H1 (cell line): ENCODE results near the gene SELENOI. TPM values are rescaled to one million over a fixed set of nuclear protein-coding genes. Genes with fewer than 3 reads are reported as not detected.

Source experiments
- CTCF ChIA-PET: fragments of 300-600 bp; sonication (Branson Sonifier 250); formaldehyde crosslinking; loops from one replicate; lab custom pipeline; 2021; ENCODE audit not compliant: partially characterized antibody; lab: Charles Lee
- POLR2A ChIA-PET: fragments of 300-600 bp; sonication (Branson Sonifier 250); formaldehyde crosslinking; loops from one replicate; lab custom pipeline; 2021; ENCODE audit warnings: inconsistent platforms; ENCODE audit not compliant: partially characterized antibody; lab: Charles Lee
- DNase-seq, 2 experiments: peaks; one replicate each; pipeline versions ENCODE4 v3.0.0 to v3.0.0-alpha.2; 2010 to 2022; ENCODE audit warnings: low spot score in 2 of 2, low read depth in 1 of 2, mixed read lengths in 1 of 2
- FAIRE-seq: peaks from 2 replicates; lab custom pipeline; 2011; peaks lifted over from hg19 to GRCh38; lab: Jason Lieb, UNC
- H2AFZ ChIP-seq: 2 replicates; pipeline ENCODE4 v1.8.1; 2012; ENCODE audit warnings: low read length, inconsistent platforms
- H2AK5ac ChIP-seq: 2 replicates; pipeline ENCODE4 v1.6.1; 2013; ENCODE audit warnings: low read depth, low read length
- H2BK120ac ChIP-seq: replicated peaks from 2 replicates; pipeline ENCODE3; 2013; ENCODE audit warnings: low read depth, low read length, inconsistent platforms
- H2BK12ac ChIP-seq: 2 replicates; pipeline ENCODE4 v1.6.1; 2013; ENCODE audit warnings: low read depth, low read length
- H2BK15ac ChIP-seq: 2 replicates; pipeline ENCODE4 v1.6.1; 2013; ENCODE audit warnings: low read length
- H2BK20ac ChIP-seq: 2 replicates; pipeline ENCODE4 v1.6.1; 2013; ENCODE audit warnings: low read length
- H2BK5ac ChIP-seq: 2 replicates; pipeline ENCODE4 v1.6.1; 2013; ENCODE audit warnings: low read depth, low read length
- H3K14ac ChIP-seq: 2 replicates; pipeline ENCODE4 v1.6.1; 2013; ENCODE audit warnings: inconsistent platforms; ENCODE audit not compliant: insufficient read length
- H3K18ac ChIP-seq: 2 replicates; pipeline ENCODE4 v1.6.1; 2013; ENCODE audit warnings: low read length; ENCODE audit errors: extremely low read depth
- H3K23ac ChIP-seq: 2 replicates; pipeline ENCODE4 v1.6.1; 2013; ENCODE audit warnings: inconsistent platforms; ENCODE audit not compliant: insufficient read length
- H3K23me2 ChIP-seq: 2 replicates; pipeline ENCODE4 v1.6.1; 2013; ENCODE audit warnings: low read depth, low read length
- H3K27ac ChIP-seq: 2 replicates; pipeline ENCODE4 v1.6.1; 2011; ENCODE audit warnings: low read depth, low read length, inconsistent platforms
- H3K27me3 ChIP-seq, 4 experiments: replicated peaks in 1 of 4; 1 replicate in 1 of 4; 2 replicates in 3 of 4; pipeline versions ENCODE4 v1.6.1 to v1.8.1; 2011 to 2013; ENCODE audit warnings: low read length in 3 of 4, mild to moderate bottlenecking in 3 of 4, inconsistent platforms in 2 of 4, mixed read lengths in 2 of 4, moderate library complexity in 1 of 4; ENCODE audit not compliant: control insufficient read depth in 3 of 4, insufficient read depth in 3 of 4; ENCODE audit errors: extremely low read depth in 1 of 4
- H3K36me3 ChIP-seq, 4 experiments: 2 replicates each; pipeline versions ENCODE4 v1.6.1 to v1.8.1; 2011 to 2013; ENCODE audit warnings: mild to moderate bottlenecking in 4 of 4, low read length in 3 of 4, moderate library complexity in 2 of 4, control low read depth in 1 of 4, inconsistent platforms in 1 of 4; ENCODE audit not compliant: insufficient read depth in 4 of 4, control insufficient read depth in 2 of 4
- H3K4ac ChIP-seq: replicated peaks from 2 replicates; pipeline ENCODE3; 2013; ENCODE audit warnings: low read length, low read depth, mixed read lengths, inconsistent platforms; ENCODE audit not compliant: insufficient read length
- H3K4me1 ChIP-seq, 4 experiments: replicated peaks in 1 of 4; 1 replicate in 1 of 4; 2 replicates in 3 of 4; pipeline versions ENCODE4 v1.6.1 to v1.8.1; 2011 to 2013; ENCODE audit warnings: low read length in 3 of 4, inconsistent platforms in 2 of 4, mixed read lengths in 1 of 4; ENCODE audit not compliant: insufficient read depth in 4 of 4, control insufficient read depth in 3 of 4
- H3K4me2 ChIP-seq, 2 experiments: 2 replicates each; pipeline versions ENCODE4 v1.6.1 to v1.8.1; 2011 to 2013; ENCODE audit warnings: low read depth in 2 of 2, low read length in 2 of 2, control low read depth in 1 of 2, inconsistent platforms in 1 of 2, mild to moderate bottlenecking in 1 of 2; ENCODE audit not compliant: insufficient read depth in 1 of 2
- H3K4me3 ChIP-seq, 4 experiments: fragments of 200-600, 300-600 bp in 1 of 4; sonication (generic), shearing (Covaris generic), sonication (Bioruptor Twin) in 1 of 4; 2 replicates each; pipeline versions ENCODE4 v1.5.1 to v1.8.1; 2011 to 2016; ENCODE audit warnings: low read length in 4 of 4, low read depth in 3 of 4, control low read depth in 2 of 4, inconsistent platforms in 2 of 4, mild to moderate bottlenecking in 2 of 4, mixed read lengths in 1 of 4, moderate library complexity in 1 of 4; ENCODE audit not compliant: insufficient read depth in 2 of 4; ENCODE audit errors: extremely low read depth in 1 of 4
- H3K56ac ChIP-seq: replicated peaks from 2 replicates; pipeline ENCODE3; 2013; ENCODE audit warnings: low read depth, mild to moderate bottlenecking, mixed read lengths, low read length, inconsistent platforms; ENCODE audit not compliant: insufficient read length
- H3K79me1 ChIP-seq: 2 replicates; pipeline ENCODE4 v1.6.1; 2013; ENCODE audit warnings: low read depth, low read length, control low read depth
- H3K79me2 ChIP-seq, 2 experiments: 2 replicates each; pipeline versions ENCODE4 v1.6.1 to v1.8.1; 2012 to 2013; ENCODE audit warnings: low read length in 2 of 2, mild to moderate bottlenecking in 2 of 2, inconsistent platforms in 1 of 2; ENCODE audit not compliant: insufficient read depth in 2 of 2, control insufficient read depth in 1 of 2
- H3K9ac ChIP-seq, 4 experiments: replicated peaks in 1 of 4; 1 replicate in 1 of 4; 2 replicates in 3 of 4; pipeline versions ENCODE4 v1.6.1 to v1.8.1; 2011 to 2013; ENCODE audit warnings: low read depth in 3 of 4, low read length in 3 of 4, control low read depth in 2 of 4, mild to moderate bottlenecking in 2 of 4, moderate library complexity in 2 of 4, inconsistent platforms in 1 of 4; ENCODE audit errors: extremely low read depth in 1 of 4
- H3K9me3 ChIP-seq, 2 experiments: 2 replicates each; pipeline versions ENCODE4 v1.6.1 to v1.8.1; 2012 to 2013; ENCODE audit warnings: mild to moderate bottlenecking in 2 of 2, moderate library complexity in 2 of 2, control low read depth in 1 of 2, inconsistent platforms in 1 of 2, low read depth in 1 of 2, low read length in 1 of 2, mixed read lengths in 1 of 2; ENCODE audit not compliant: insufficient read depth in 2 of 2
- H4K20me1 ChIP-seq, 2 experiments: replicated peaks in 1 of 2; 2 replicates each; pipeline versions ENCODE3 to v1.8.1; 2011 to 2013; ENCODE audit warnings: inconsistent platforms in 2 of 2, low read length in 2 of 2, mild to moderate bottlenecking in 1 of 2; ENCODE audit not compliant: insufficient read depth in 2 of 2, control insufficient read depth in 1 of 2
- H4K5ac ChIP-seq: 2 replicates; pipeline ENCODE4 v1.6.1; 2013; ENCODE audit warnings: low read length, low read depth, mixed read lengths, inconsistent platforms; ENCODE audit not compliant: insufficient read length
- H4K8ac ChIP-seq: 2 replicates; pipeline ENCODE4 v1.8.0; 2013; ENCODE audit warnings: mild to moderate bottlenecking, moderate library complexity, low read length, inconsistent platforms; ENCODE audit not compliant: insufficient read depth; ENCODE audit errors: extremely low read depth
- H4K91ac ChIP-seq: replicated peaks from 2 replicates; pipeline ENCODE3; 2013; ENCODE audit warnings: low read length, mixed read lengths, inconsistent platforms; ENCODE audit not compliant: insufficient read length
- ASH2L ChIP-seq: fragments of 200-600, 300-600 bp; sonication (generic); IDR thresholded peaks from one replicate; pipeline ENCODE4 v1.7.1; 2017; ENCODE audit warnings: low read length
- E2F6 ChIP-seq: IDR thresholded peaks from 2 replicates; pipeline ENCODE4 v1.6.1; 2012; ENCODE audit warnings: inconsistent platforms
- EZH2 ChIP-seq: fragments of 200-600 bp; sonication (generic); IDR thresholded peaks from 2 replicates; pipeline ENCODE4 v1.7.1; 2012; ENCODE audit warnings: low read depth, mild to moderate bottlenecking, moderate library complexity, low read length, inconsistent platforms; ENCODE audit not compliant: severe bottlenecking
- KDM4A ChIP-seq: IDR thresholded peaks from one replicate; pipeline ENCODE4 v1.7.1; 2012; ENCODE audit warnings: low read depth, mild to moderate bottlenecking, moderate library complexity, low read length, inconsistent platforms; ENCODE audit not compliant: severe bottlenecking
- MAX ChIP-seq: IDR thresholded peaks from 2 replicates; pipeline ENCODE4 v1.6.1; 2012; ENCODE audit warnings: inconsistent platforms
- NRF1 ChIP-seq: IDR thresholded peaks from 2 replicates; pipeline ENCODE4 v1.6.1; 2011; ENCODE audit warnings: mild to moderate bottlenecking, low read depth, low read length, improper control_type of control experiment
- SIN3A ChIP-seq, 2 experiments: IDR thresholded peaks in 1 of 2; conservative IDR thresholded peaks in 1 of 2; 2 replicates each; pipeline ENCODE4 v1.6.1; 2011 to 2012; ENCODE audit warnings: low read length in 2 of 2, improper control_type of control experiment in 1 of 2, low read depth in 1 of 2, mild to moderate bottlenecking in 1 of 2
- SIX5 ChIP-seq: IDR thresholded peaks from 2 replicates; pipeline ENCODE4 v1.6.1; 2011; ENCODE audit warnings: mild to moderate bottlenecking, low read depth, low read length
- TBP ChIP-seq: IDR thresholded peaks from 2 replicates; pipeline ENCODE4 v1.6.1; 2011; ENCODE audit warnings: low read depth, low read length, improper control_type of control experiment
- TCF12 ChIP-seq: IDR thresholded peaks from 2 replicates; pipeline ENCODE4 v1.6.1; 2011; ENCODE audit warnings: low read depth, mild to moderate bottlenecking, low read length
- WGBS, 2 experiments: shearing (Covaris generic) in 1 of 2; methylation state at CpG; one replicate each; pipeline versions ENCODE4 v1.1.6 to v1.1.7; 2013 to 2015; ENCODE audit warnings: low lambda C conversion rate in 2 of 2, mixed read lengths in 2 of 2, inconsistent platforms in 1 of 2, low coverage in 1 of 2, missing lambda C conversion rate in 1 of 2; ENCODE audit not compliant: insufficient replicate concordance in 2 of 2, insufficient coverage in 1 of 2, insufficient read length in 1 of 2; ENCODE audit errors: extremely low coverage in 1 of 2, missing lambda C conversion rate in 1 of 2; 5-methylcytosine and 5-hydroxymethylcytosine counted together
- polyA plus RNA-seq, 7 experiments: library from polyadenylated mRNA; depleted of rRNA in 3 of 7; stranded (reverse) in 5 of 7; unstranded in 2 of 7; fragments of >200 nt in 5 of 7; fragments of 200-250 nt in 2 of 7; gene quantifications; 1 replicate in 5 of 7; 2 replicates in 1 of 7; 4 replicates in 1 of 7; pipeline versions ENCODE4 v1.2.1 to v1.2.3, GENCODE V29; 2011 to 2013; ENCODE audit warnings: missing spikeins in 2 of 7, mixed read lengths in 2 of 7
- total RNA-seq: library from RNA; stranded (reverse); fragmentation: NEBNext Ultra II Directional; extraction: Animal tissue kit (Norgen Biotek cat#: 25700); gene quantifications from 2 replicates; pipeline ENCODE4 v1.2.1, GENCODE V29; 2021

SELENOI gene
- total and polyA plus RNA-seq, 2 of the 8 experiments (the other 6 are each of a cell fraction or from before 2014, with no cell fraction given): 15.9 to 63.8 TPM

GRCh38 chr2:26401739-26402541, 56.0 kb downstream of the SELENOI start, which contains the start of gene DRC1:
Gene DRC1 (plus strand): TSS chr2:26401920. CDS start chr2:26401990, 70 bp downstream.
- no peaks in the 10 kb centered on the region; a peak in 1 of 7 replicates for H3K27me3 ChIP-seq
- no peak within 1 kb of the TSS for H2AK5ac ChIP-seq
- peak within 1 kb of the TSS in 3 of 4 experiments; percentile 49 to 66 (median 63); a peak in 5 of 7 replicates for H3K9ac ChIP-seq
- H3K4me2 ChIP-seq: peak within 1 kb of the TSS; percentile 62 to 67
- H2BK5ac ChIP-seq: no peak within 1 kb of the TSS; the same call in 1 of the 2 replicates
- 17% methylated on average over 53 of the region's 63 CpGs; no CpG with 5 or more reads in 1 of the 2 experiments for WGBS, 2 experiments
- H3K27ac ChIP-seq: no peak within 1 kb of the TSS
- H3K14ac ChIP-seq: no peak within 1 kb of the TSS
- H3K4me1 ChIP-seq: peaks cover 0 to 8% (median 6%) of the 10 kb centered on the region in 4 experiments; a peak in 5 of 7 replicates
- no peak within 1 kb of the TSS for H2BK20ac ChIP-seq
- no peak within 1 kb of the TSS for H3K18ac ChIP-seq
- H3K4ac ChIP-seq: no peak within 1 kb of the TSS
- ChIA-PET CTCF (interaction anchor here (1.0 to 2.4 kb wide), 2 partner anchors 10 to 67 kb away, joined by 3 to 7 read pairs; no protein-coding TSS in a partner anchor), POLR2A (interaction anchor here (0.7 kb wide), 1 partner anchor 158 kb away, joined by 3 read pairs; the partner anchor contains the start of gene HADHA)
- no peak within 1 kb of the TSS for H4K5ac ChIP-seq
- no peaks in the 10 kb centered on the region for H3K36me3 ChIP-seq
- FAIRE-seq: no peak
- peaks cover 0 to 2% of the 10 kb centered on the region in 2 experiments for H4K20me1 ChIP-seq
- H3K79me1 ChIP-seq: no peaks in the 10 kb centered on the region
- H3K4me3 ChIP-seq: peak within 1 kb of the TSS; percentile 45 to 73 (median 63)
- H3K56ac ChIP-seq: no peak within 1 kb of the TSS
- H2BK120ac ChIP-seq: no peak within 1 kb of the TSS
- peak within 1 kb of the TSS; percentile 57; the same call in 1 of the 2 replicates for H2AFZ ChIP-seq
- H3K23ac ChIP-seq: no peak within 1 kb of the TSS
- H4K91ac ChIP-seq: no peak within 1 kb of the TSS
- H3K23me2 ChIP-seq: peaks cover 2% of the 10 kb centered on the region
- no peaks in the 10 kb centered on the region for H3K9me3 ChIP-seq
- no peaks in the 10 kb centered on the region; a peak in 1 of 4 replicates for H3K79me2 ChIP-seq
- H4K8ac ChIP-seq: peak within 1 kb of the TSS; percentile 88; the same call in 1 of the 2 replicates
- H2BK15ac ChIP-seq: peak within 1 kb of the TSS; percentile 40; the same call in 1 of the 2 replicates
- H2BK12ac ChIP-seq: no peak within 1 kb of the TSS
- peak; percentile 51 to 95 for DNase-seq
- TF ChIP-seq EZH2 (no peak), KDM4A (peak; percentile 62), MAX (peak; percentile 46; the same call in 1 of the 2 replicates), NRF1 (peak; percentile 35; the same call in 1 of the 2 replicates), TBP (0 out of 2 replicates have a peak, but pooled peaks have one; percentile 11), SIN3A (conservative IDR thresholded peaks at IDR 0.05 in 1 of 2, IDR thresholded peaks at IDR 0.05 in 1 of 2; ENCODE audit: low read depth in 1 of 2, low read length in 2 of 2) (peak in 1 of 2 experiments; percentile 88; a peak in 2 of 4 replicates), TCF12 (no peak), ASH2L (peak; percentile 45), SIX5 (no peak), E2F6 (peak; percentile 73)
